Right renal pelvis (tissue), 4 donors: ENCODE results near the gene TRPV4. TPM values are rescaled to one million over a fixed set of nuclear protein-coding genes. Genes with fewer than 3 reads are reported as not detected.

ENCODE experiments used
- DNase-seq, 4 donors: peaks; one replicate each; pipeline ENCODE4 v3.0.0-alpha.2; 2013; ENCODE audit warnings: low read depth in 4 of 4, low spot score in 3 of 4, missing footprints in 1 of 4
- polyA plus RNA-seq, 4 donors: library from polyadenylated mRNA; unstranded; fragments of 120-200 nt; gene quantifications; one replicate each; pipeline ENCODE4 v1.2.1, GENCODE V29; 2013; ENCODE audit not compliant: insufficient read length in 4 of 4

The TRPV4 gene
- polyA plus RNA-seq, 4 donors, result 12.0 to 16.1 (median 13.0) TPM

GRCh38 chr12:109764776-109765445 is 68.3 kb downstream of the TRPV4 start:
- no peak for DNase-seq

- DNase-seq, result no peak
Observed at GRCh38 chr12:109764123-109764522, 69.1 kb downstream of the TRPV4 start.

- no peak for DNase-seq
Observed at GRCh38 chr12:109763201-109763841, 69.9 kb downstream of the TRPV4 start.

GRCh38 chr12:109762673-109763191 is 70.5 kb downstream of the TRPV4 start:
- no peak for DNase-seq

GRCh38 chr12:109762071-109762672 is 71.0 kb downstream of the TRPV4 start:
- no peak for DNase-seq

- DNase-seq, result no peak
Observed at GRCh38 chr12:109760930-109761921, 72.0 kb downstream of the TRPV4 start.

- no peak for DNase-seq
Observed at GRCh38 chr12:109760031-109760929, 72.9 kb downstream of the TRPV4 start.

- no peak for DNase-seq
Observed at GRCh38 chr12:109759595-109759994, 73.6 kb downstream of the TRPV4 start.

- DNase-seq, result no peak
Observed at GRCh38 chr12:109758426-109759420, 74.5 kb downstream of the TRPV4 start.

- no peak for DNase-seq
Observed at GRCh38 chr12:109757671-109758265, 75.4 kb downstream of the TRPV4 start.

- no peak for DNase-seq
Observed at GRCh38 chr12:109756457-109756856, 76.7 kb downstream of the TRPV4 start.

GRCh38 chr12:109753959-109754358 is 79.2 kb downstream of the TRPV4 start:
- no peak for DNase-seq

- DNase-seq, result no peak
Observed at GRCh38 chr12:109753054-109753401, 80.2 kb downstream of the TRPV4 start.

- no peak for DNase-seq
Observed at GRCh38 chr12:109752117-109753053, 80.8 kb downstream of the TRPV4 start.

GRCh38 chr12:109744986-109745942 is 87.9 kb downstream of the TRPV4 start:
- no peak for DNase-seq

- no peak for DNase-seq
Observed at GRCh38 chr12:109744026-109744425, 89.2 kb downstream of the TRPV4 start.
